GM19455 (cell line): Measurements from ENCODE around the gene RHOBTB3.

Experiments used
- ATAC-seq: cut with Tn5 transposase; IDR thresholded peaks from one replicate; pipeline ENCODE4 v1.9.1; 2021; ENCODE audit not compliant: unreplicated experiment

RHOBTB3 gene

DNA sequence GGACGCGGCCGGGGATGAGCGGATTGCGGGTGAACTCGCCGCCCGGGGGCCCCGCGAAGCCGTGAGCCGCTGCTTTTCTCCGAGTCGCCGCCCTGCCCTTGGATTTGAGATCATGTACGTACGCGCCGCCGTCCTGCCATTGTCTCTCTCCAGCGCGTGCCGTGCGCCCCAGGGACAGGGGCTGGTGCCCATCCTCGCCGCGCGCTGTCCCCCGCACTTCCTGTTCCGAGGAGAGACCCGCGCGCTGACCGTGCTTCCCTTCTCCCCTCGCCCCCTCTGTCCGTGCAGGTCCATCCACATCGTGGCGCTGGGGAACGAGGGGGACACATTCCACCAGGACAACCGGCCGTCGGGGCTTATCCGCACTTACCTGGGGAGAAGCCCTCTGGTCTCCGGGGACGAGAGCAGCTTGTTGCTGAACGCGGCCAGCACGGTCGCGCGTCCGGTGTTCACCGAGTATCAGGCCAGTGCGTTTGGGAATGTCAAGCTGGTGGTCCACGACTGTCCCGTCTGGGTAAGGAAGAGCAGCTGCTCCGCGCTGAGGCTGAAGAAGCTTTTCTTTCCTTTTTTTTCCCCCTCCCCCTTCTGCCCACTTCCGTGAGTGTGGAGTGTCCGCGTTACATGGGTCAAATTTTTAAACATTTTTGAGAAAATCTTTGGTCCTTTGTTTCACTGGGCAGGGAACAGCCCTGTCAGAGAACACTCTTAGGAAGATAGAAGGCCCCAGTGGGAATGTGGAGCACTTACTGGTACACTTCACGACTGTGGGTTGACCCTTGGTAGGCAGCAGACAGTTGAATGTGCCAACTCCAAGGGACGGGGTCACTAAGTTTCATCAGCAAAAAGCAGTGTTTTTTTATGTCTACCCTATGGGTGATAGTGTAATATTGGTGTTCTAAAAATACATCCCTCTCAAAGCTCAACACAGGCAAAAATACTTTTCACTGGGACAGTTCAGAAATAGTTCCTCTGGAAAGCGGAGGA, 727 bp downstream of the RHOBTB3 start:
- peak; percentile 41 for ATAC-seq

DNA sequence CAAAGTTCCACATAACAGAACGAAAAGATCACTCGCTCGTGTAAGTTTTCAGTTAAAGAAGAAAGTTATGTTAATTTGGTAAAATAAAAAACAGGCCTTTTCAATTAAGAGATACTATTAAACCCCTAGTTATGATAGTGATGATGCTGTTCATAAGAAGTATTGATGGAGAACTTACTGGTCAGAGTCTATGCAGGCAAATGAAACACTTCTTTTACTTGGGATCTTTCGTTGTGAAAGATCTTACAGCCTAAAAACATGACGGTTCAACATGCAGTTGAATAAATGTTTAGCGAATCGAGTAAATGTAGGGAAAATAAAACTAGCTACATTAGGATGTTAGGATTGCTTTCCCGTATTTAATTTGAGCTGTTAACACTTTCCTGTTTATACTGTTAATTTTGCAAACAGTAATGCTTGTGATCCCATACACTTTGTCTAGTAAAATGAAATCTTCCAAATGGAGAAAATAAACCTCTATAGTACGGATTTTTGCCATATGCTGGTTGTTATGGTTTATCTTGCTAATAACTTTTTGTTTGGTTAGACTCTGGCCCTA, 2.0 kb downstream of the RHOBTB3 start:
- ATAC-seq: no peak

DNA sequence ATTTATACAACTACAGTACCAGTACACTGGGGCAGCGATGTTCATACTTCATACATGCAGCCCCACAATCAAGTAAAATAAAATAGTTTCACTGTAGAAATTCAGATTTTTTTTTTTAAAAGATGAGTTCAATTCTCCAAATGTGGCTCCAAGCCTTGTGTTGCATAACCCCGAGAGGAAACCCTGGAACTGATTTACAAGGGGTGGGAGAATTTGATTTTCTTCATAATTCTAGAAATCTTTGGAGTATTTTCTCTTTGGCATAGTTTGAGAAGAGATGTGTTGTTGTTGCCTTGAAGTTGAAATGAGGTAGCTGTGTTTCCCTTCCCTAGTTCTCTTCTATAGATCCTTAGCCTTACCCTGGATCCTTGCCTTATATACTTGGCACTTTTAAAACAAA, 3.1 kb downstream of the RHOBTB3 start:
- no peak for ATAC-seq

DNA sequence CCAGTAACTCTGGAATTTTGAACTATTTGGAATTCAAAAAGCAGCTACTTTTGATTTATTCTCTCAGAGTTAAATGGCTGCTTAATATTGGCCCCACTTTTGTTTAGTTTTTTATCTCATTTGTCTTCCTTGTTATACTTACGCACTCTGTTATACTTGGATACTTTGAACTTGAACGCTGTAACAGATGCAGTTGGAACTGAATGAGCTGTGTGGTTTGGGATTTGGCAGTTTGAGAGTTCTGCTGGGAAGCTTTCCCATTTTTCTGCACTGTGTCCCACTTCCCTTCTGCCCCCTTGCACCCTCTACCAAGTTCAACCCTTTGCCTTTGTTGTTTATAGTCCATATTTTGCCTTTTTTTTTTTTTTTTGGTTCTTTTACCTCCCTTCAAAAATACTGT, 3.8 kb downstream of the RHOBTB3 start:
- ATAC-seq: no peak

DNA sequence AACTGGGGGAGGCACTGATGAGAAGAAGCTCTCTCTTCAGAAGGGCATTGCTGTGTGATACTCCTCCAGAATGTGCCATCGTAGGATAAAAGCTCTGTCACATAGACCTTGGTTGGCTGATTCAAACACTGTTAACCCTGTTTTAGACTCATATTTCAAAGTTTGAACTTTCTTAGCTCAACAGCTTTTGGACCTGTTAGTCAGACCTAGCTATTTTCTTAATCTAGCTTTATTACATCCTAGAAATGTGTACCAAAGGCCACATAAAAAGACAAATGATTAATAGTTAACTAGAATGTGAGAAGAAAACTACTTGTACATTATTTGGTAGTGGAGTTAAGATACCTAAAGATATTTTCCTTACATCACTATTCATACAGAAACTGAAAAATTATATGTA, 4.3 kb downstream of the RHOBTB3 start:
- no peak for ATAC-seq

DNA sequence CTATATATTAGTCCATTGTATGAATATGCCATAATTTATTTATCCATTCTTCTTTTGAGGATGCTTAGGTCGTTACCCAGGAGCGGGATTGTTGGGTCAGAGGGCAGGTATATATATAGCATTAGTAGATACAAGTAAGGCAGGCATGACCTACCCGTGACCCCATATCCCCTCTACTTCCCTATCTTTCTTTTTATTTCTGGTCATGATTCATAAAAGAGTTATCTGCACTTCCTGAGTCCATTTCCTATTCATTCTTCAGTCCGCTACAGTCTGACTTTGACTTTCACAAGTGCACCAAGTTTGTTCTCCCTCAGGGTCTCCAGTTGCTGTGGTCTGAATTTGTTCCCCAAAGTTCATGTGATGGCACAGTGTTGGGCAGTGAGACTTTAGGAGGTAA, 6.9 kb downstream of the RHOBTB3 start:
- no peak for ATAC-seq

DNA sequence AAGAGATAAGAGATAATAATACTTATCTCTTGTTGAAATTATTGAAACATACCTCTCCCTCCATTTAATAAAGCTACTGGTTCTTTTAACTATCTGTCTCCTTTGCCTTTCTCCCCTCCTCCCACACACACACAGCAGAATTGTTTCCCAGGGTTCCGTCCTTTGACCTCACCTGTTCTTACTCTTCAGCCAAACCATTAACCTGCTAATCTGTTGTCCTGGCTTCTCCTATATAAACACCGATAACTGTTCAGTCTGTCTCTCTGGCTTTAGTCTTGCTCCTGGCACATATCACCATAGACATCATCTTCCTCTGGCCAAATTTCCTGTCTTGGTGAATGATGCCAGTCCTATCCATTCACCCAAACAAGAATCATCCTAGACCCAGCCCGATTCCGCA, 7.7 kb downstream of the RHOBTB3 start:
- no peak for ATAC-seq

DNA sequence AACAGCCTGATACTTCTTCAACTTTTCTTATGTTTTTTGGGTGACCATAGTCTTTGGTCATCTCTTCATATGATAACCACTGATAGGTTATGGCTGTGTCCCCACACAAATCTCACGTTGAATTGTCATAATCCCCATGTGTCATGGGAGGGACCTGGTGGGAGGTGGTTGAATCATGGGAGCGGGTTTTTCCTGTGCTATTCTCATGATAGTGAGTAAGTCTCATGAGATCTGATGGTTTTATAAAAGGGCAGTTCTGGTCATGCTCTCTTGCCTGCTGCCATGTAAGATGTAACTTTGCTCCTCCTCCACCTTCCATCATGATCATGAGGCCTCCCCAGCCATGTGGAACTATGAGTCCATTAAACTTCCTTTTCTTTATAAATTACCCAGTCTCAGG, 8.7 kb downstream of the RHOBTB3 start:
- ATAC-seq: no peak

DNA sequence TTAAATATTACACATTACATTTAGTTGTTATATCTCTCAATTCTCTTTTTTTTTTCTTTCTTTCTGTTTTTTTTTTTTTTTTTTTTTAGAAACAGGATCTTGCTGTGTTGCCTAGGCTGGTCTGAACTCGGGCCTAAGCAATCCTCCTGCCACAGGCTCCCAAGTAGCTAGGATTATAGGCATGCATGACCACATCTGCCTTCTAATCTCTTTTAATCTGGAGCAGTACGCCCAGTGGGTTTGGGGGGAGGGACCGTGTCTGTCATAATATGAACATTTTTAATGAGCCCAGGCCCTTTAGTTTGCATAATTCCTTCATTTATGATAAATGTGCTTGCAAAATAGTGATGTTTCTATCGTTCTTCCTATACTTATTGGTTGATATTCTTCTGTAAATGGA, 10.3 kb downstream of the RHOBTB3 start:
- ATAC-seq: no peak

DNA sequence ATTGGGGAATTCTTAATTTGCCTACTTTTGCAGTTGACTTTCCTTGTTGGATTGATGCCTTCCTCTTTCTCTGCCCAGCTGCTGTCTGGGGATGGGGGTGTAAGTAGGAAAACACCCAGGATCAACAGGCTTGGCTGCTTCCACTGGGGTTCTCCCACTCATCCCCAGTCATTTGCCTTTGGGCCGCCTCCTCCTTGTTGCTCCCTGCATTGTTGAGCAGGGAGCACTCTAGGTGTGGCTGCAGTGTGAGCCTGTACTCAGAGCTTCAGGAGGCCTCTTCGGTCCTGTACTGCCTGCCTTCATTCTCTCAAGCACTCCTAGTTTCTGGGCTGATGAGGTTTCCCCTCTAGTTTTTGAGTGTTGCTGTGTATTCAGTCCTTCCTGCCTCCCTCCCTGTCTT, 12.1 kb downstream of the RHOBTB3 start:
- ATAC-seq: no peak

DNA sequence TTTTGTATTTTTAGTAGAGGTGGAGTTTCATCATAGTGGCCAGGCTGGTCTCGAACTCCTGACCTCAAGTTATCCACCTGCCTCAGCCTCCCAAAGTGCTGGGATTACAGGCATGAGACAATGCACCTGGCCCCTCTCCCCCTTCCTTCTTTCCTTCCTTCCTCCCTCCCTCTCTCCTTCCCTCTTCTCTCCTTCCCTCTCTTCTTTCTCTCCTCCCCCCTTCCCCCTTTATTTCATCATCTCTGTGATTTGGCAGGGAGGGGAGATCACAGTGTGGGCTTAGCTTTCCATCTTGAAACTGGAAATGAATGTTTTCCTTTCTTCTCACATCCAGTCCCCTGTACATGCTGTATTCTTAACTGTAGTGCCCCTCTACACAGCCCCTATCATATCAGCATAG, 12.7 kb downstream of the RHOBTB3 start:
- no peak for ATAC-seq

DNA sequence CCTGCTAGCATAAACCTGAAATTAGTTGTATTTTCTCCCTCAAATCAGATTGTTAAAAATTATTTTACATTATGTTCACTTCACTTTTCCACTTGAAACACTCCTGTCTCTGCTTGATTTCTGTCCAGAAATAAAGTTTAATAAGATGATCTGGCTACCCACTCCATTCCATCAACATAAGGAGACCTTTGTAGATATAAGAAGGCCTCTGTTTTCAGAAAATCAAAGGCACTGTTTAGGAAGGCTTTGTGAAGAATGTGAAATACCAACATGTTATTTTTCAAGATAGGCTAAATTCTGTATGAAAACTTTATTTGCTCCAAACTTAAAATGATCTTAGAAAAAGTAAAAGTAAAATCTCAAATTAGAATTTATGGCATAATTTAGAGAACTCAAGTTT, 15.1 kb downstream of the RHOBTB3 start:
- no peak for ATAC-seq

DNA sequence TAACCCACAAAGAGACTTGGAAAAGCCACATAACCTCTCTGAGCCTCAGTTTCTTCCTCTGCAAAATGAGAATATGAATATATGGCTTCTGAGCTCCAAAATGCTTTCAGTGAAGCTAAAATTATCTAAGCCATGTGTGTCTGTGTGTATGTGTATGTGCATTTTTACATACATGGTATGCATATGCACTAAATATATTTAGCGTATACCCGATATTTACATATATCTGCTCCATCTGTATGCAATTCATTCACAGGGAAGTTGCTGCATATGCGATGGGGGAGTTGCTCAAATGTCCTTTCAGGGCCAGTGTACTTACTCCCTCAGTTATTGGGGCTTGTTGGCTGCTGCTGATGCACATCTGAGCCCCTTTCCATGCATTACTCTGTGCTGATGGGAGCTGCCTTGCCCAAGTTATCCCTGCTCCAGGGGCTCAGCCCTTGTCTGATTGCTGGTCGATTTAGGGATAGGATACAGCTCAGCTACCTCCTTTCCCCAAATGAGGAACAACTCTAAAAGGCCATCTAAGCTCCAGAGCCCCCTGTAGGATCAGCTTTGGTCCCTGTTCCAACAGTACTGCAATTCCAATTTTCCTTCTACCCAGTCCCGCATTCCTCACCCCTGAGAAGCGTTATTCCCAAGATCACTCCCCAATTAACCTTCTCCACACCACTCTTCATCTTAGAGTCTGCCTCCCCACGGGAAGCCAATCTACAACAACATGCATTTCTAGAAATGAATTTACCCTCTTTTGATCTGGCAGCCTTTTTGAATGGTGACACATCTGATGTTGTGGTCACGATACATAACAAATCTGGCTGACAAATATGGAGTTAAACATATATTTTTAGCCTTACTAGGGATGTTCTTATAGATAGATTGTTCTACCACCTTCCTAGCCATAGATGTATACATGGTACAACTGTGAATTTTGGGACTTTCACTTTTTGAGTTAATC, 15.9 kb downstream of the RHOBTB3 start:
- no peak for ATAC-seq

DNA sequence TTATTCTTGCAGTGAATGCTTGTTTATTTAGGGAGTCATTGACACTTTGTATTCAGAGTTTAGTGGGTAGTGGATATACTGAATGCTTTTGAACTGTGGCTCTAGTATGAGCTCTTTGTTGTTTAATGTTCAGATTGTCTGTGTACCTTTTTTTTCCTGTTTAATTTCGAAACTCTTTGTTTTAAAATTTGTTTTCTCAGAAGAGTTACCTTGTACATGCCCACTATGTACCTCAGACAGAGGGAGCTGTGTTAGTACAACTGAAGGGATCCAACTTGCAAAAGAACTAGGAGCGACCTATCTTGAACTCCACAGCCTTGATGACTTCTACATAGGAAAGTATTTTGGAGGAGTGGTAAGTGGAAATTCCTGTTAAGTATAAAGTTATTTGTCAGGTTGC, 17.0 kb downstream of the RHOBTB3 start:
- no peak for ATAC-seq

DNA sequence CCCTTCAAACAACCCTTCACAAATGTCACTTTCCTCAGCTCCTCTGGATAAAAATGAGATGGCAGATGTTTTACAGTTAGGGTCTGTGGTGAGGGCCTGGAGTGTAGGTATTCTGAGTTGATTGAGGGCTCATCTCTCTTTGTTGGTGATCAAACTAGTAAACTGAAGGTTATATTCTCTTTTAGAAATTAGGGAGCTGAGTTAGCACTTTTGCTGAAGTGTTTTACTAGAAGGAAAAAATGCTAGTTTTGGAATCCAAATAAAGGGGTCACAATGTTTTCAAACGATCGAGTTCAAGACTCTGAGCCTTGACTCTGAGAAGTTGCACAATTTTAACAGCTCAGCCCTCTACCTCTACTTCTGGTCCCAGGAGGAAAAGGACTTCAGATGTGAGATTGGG, 23.4 kb downstream of the RHOBTB3 start:
- no peak for ATAC-seq

DNA sequence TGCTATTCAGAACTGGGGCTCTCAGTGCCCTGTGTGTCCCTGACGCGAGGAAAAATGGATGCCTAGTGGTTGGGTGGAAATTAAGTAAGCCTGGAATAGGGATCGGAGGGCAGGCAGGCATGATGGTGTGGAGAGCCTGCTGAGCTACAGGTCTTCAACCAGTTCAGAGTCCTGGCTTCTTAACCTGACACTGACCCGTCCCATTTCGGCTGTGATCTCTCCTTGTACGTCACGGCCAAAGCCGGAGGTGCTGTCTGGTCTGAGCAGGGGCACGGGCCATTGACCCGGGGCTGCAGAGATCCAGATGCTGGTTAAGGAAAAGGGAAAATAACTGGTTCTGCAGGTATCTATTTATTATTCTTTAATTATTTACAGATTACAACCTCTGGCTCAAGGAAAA, 27.9 kb downstream of the RHOBTB3 start:
- ATAC-seq: no peak

DNA sequence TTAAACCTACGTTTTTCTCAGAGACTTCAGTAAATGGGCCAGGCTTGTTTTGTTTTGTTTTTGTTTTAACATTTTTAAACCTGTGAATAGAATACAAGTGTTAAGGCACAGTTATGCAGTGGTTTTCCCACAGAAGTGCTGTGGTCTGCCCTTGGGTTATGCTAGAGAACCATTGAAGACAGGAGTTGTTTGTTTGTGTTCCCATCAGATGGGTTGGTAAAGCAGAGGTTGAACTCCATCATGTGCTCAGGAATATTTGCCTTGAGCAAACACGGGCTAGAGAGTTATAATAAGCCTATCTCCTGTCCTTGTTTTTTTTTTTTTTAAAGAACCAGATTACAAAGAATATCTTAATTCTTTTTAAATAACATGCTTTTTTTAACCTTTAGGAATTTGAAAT, 28.5 kb downstream of the RHOBTB3 start:
- no peak for ATAC-seq

DNA sequence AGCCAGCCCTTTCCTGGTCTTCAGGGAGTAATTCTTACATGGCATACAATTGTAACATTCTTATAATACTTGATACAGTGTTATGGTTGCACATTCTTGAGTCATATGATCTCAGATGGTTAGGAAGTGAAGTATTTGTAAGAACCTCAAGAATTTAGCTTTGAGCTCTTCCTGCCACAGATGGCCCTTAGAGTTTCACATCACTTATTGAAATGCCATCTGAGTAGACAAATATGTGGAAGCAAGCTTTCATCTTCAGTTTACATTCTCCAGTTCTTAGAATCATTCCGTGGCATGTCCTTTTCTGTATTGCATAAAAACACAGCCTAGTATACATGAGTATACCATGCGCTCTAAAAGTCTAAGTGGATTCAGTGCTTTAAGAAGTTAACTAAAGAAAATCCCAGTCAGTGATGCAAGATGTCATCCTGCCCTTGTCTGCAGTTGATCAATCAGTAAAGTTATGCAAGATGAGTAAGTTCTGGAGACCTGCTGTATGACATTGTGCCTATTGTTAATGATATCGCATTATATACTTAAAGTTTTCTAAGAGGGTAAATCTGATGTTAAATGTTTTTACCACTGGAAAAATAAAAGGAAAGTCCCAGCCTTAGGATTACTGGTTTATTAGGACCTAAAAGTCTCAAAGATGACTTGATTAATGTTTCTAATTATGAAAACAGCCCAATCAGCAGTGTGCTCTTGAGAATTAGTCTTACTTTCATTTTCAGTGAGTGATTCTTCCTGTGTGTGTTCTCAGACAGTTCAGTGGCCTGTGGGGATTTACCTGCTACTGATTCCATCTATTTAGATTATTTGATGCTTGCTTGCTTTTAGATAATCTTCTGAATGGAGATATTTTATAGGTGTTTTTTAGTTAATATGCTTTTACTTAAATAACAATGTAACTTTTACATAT, 29.4 kb downstream of the RHOBTB3 start:
- peak; percentile 87 for ATAC-seq

DNA sequence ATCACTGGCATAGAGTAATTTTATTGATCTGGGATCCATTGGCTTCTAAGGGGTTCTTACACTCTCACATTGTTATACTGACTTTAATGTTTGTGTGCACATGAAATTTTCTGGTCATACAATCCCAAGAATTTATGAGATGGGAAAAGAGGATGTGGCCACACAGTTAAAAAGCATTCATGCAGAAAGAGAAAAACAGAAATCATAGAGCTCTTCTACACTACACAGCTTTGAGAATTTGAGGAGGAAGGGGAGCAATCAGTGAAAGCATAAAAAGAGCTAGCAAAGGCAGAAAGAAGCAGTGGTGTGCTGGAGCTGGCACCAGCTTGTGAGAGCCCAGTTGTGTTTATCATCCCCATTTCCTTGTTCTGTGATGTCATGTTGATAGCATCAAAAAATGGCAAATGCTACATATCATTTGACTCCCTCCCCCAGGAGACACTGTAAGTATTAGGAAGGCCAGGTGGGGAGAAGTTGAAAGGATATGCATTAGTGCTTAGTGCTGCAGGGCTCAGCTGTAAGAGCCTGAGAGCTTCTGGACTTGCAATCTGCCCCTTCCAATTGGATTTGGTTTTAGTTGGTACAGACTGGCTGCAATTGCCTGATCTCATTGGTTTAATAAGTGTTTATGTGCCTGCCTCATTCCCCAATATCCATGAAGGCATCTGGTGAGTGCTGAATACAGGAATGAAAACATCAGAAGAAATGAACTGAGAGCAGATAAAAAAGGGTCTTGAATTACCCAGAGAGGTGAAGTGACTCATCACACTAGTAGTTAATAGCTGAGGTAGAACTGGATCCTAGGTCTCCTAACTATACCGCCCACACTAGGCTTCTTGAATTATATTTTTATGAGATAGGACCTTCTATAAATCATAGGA, 30.9 kb downstream of the RHOBTB3 start:
- ATAC-seq: no peak
